ENCODE results near the gene NTSR1.

NTSR1 gene

GRCh38 chr20:62761759-62762131 is 53.1 kb downstream of the NTSR1 start:
- H3K27me3 ChIP-seq (ENCODE audit: insufficient read depth, poor library complexity, severe bottlenecking): no peaks in the 10 kb centered on the region
- no peak overlapping the region for H3K27ac ChIP-seq (replicated peaks)
- no peak for DNase-seq (ENCODE audit: low read depth in 1 of 2, low spot score in 1 of 2)
- H3K4me3 ChIP-seq (replicated peaks; ENCODE audit: insufficient read depth, low read length): no peak overlapping the region
- TF ChIP-seq POLR2AphosphoS5 (IDR thresholded peaks at IDR 0.05; ENCODE audit: low read depth): no peak
- no peak for TF ChIP-seq REST (IDR thresholded peaks at IDR 0.05; ENCODE audit: insufficient replicate concordance, low read depth)
- TF ChIP-seq CTCF (IDR thresholded peaks at IDR 0.05; ENCODE audit: insufficient read depth, low read length): no peak
- no peak for TF ChIP-seq SPI1 (IDR thresholded peaks at IDR 0.05; ENCODE audit: borderline replicate concordance, low read depth)
- TF ChIP-seq GABPA (IDR thresholded peaks at IDR 0.05; ENCODE audit: low read depth): no peak

GRCh38 chr20:62762376-62762775 is 53.7 kb downstream of the NTSR1 start:
- DNase-seq (ENCODE audit: low read depth in 1 of 2, low spot score in 1 of 2): no peak

GRCh38 chr20:62762801-62763368 is 54.2 kb downstream of the NTSR1 start:
- H3K27me3 ChIP-seq (ENCODE audit: insufficient read depth, poor library complexity, severe bottlenecking): no peaks in the 10 kb centered on the region
- no peak overlapping the region for H3K27ac ChIP-seq (replicated peaks)
- no peak for DNase-seq (ENCODE audit: low read depth in 1 of 2, low spot score in 1 of 2)
- TF ChIP-seq SPI1 (IDR thresholded peaks at IDR 0.05; ENCODE audit: borderline replicate concordance, low read depth) (no peak), GABPA (IDR thresholded peaks at IDR 0.05; ENCODE audit: low read depth) (no peak), CTCF (IDR thresholded peaks at IDR 0.05; ENCODE audit: insufficient read depth, low read length) (no peak), POLR2AphosphoS5 (IDR thresholded peaks at IDR 0.05; ENCODE audit: low read depth) (no peak), REST (IDR thresholded peaks at IDR 0.05; ENCODE audit: insufficient replicate concordance, low read depth) (no peak)
- no peak overlapping the region for H3K4me3 ChIP-seq (replicated peaks; ENCODE audit: insufficient read depth, low read length)

More at GRCh38 chr20:62762376-62762775, 53.7 kb downstream of the NTSR1 start:
- Histone ChIP-seq H3K27ac (replicated peaks) (no peak overlapping the region), H3K27me3 (ENCODE audit: insufficient read depth, poor library complexity, severe bottlenecking) (no peaks in the 10 kb centered on the region), H3K4me3 (replicated peaks; ENCODE audit: insufficient read depth, low read length) (no peak overlapping the region)
- no peak for TF ChIP-seq SPI1 (IDR thresholded peaks at IDR 0.05; ENCODE audit: borderline replicate concordance, low read depth)
- TF ChIP-seq GABPA (IDR thresholded peaks at IDR 0.05; ENCODE audit: low read depth): no peak

GRCh38 chr20:62763404-62763803 is 54.8 kb downstream of the NTSR1 start:
- TF ChIP-seq REST (IDR thresholded peaks at IDR 0.05; ENCODE audit: insufficient replicate concordance, low read depth): no peak
- Histone ChIP-seq H3K4me3 (replicated peaks; ENCODE audit: insufficient read depth, low read length) (no peak overlapping the region), H3K27ac (replicated peaks) (no peak overlapping the region), H3K27me3 (ENCODE audit: insufficient read depth, poor library complexity, severe bottlenecking) (no peaks in the 10 kb centered on the region)
- DNase-seq (ENCODE audit: low read depth in 1 of 2, low spot score in 1 of 2): no peak
